Endothelial cell of umbilical vein (primary cell): ENCODE results near the gene TRDN. TPM values are rescaled to one million over a fixed set of nuclear protein-coding genes. Genes with fewer than 3 reads are reported as not detected.

Experiments used
- BruUV-seq: library from RNA; stranded (reverse); fragments of 400-500 nt; replicated peaks from 2 replicates; lab custom pipeline; 2021; lab: Mats Ljungman, UMichigan
- CTCF ChIA-PET: fragments of 300-600, 350-600 bp; sonication (Branson Sonifier 250); formaldehyde crosslinking; loops from one replicate; lab custom pipeline; 2021; ENCODE audit warnings: antibody characterized with exemption, inconsistent platforms; lab: Charles Lee
- POLR2A ChIA-PET: fragments of 300-600, 350-600 bp; sonication (Branson Sonifier 250); formaldehyde crosslinking; loops from one replicate; lab custom pipeline; 2021; ENCODE audit warnings: antibody characterized with exemption, inconsistent platforms; lab: Charles Lee
- DNase-seq: peaks from one replicate; pipeline ENCODE4 v3.0.0-alpha.2; 2011; ENCODE audit warnings: low read depth, low spot score
- FAIRE-seq: peaks from 2 replicates; lab custom pipeline; 2011; peaks lifted over from hg19 to GRCh38; lab: Jason Lieb, UNC
- H2AFZ ChIP-seq: 2 replicates; pipeline ENCODE4 v1.6.0; 2012; ENCODE audit warnings: low read depth, low read length, control low read depth, inconsistent platforms
- H3K27ac ChIP-seq: 2 replicates; pipeline ENCODE4 v1.5.1; 2011; ENCODE audit warnings: low read depth, mild to moderate bottlenecking, control low read depth, low read length, moderate library complexity; ENCODE audit not compliant: insufficient read depth
- H3K27me3 ChIP-seq, 2 experiments: 2 replicates each; pipeline versions ENCODE4 v1.6.0 to v1.6.1; 2011; ENCODE audit warnings: low read length in 2 of 2, mixed read lengths in 1 of 2; ENCODE audit not compliant: control insufficient read depth in 2 of 2, insufficient read depth in 2 of 2
- H3K36me3 ChIP-seq, 2 experiments: 2 replicates in 1 of 2; 3 replicates in 1 of 2; pipeline ENCODE4 v1.5.1; 2011; ENCODE audit warnings: low read length in 2 of 2, mild to moderate bottlenecking in 1 of 2, moderate library complexity in 1 of 2; ENCODE audit not compliant: control insufficient read depth in 2 of 2, insufficient read depth in 2 of 2; ENCODE audit errors: extremely low read depth in 1 of 2
- H3K4me1 ChIP-seq: 3 replicates; pipeline ENCODE4 v1.5.1; 2011; ENCODE audit warnings: mild to moderate bottlenecking, low read length; ENCODE audit not compliant: control insufficient read depth, insufficient read depth; ENCODE audit errors: extremely low read depth
- H3K4me2 ChIP-seq: 2 replicates; pipeline ENCODE4 v1.6.1; 2011; ENCODE audit warnings: low read length, control low read depth, mixed read lengths; ENCODE audit not compliant: insufficient read depth
- H3K4me3 ChIP-seq, 3 experiments: fragments of 200-600 bp in 1 of 3; sonication (generic), shearing (Covaris generic) in 1 of 3; replicated peaks in 1 of 3; 2 replicates each; pipeline ENCODE4 v1.5.1; 2011 to 2016; ENCODE audit warnings: control low read depth in 3 of 3, low read length in 3 of 3, mild to moderate bottlenecking in 2 of 3, inconsistent platforms in 1 of 3, low read depth in 1 of 3, moderate library complexity in 1 of 3; ENCODE audit not compliant: insufficient read depth in 1 of 3
- H3K79me2 ChIP-seq: 2 replicates; pipeline ENCODE4 v1.6.0; 2012; ENCODE audit warnings: low read length, inconsistent platforms; ENCODE audit not compliant: control insufficient read depth, insufficient read depth
- H3K9ac ChIP-seq: replicated peaks from 2 replicates; pipeline ENCODE3; 2011; ENCODE audit warnings: low read length, control low read depth; ENCODE audit not compliant: insufficient read depth; ENCODE audit errors: extremely low read depth
- H3K9me1 ChIP-seq: replicated peaks from 3 replicates; pipeline ENCODE4 v1.6.0; 2011; ENCODE audit warnings: mild to moderate bottlenecking, low read length; ENCODE audit not compliant: control insufficient read depth, insufficient read depth; ENCODE audit errors: extremely low read depth
- H3K9me3 ChIP-seq: replicated peaks from 2 replicates; pipeline ENCODE4 v1.5.1; 2012; ENCODE audit warnings: low read length, inconsistent platforms; ENCODE audit not compliant: control insufficient read depth, insufficient read depth
- H4K20me1 ChIP-seq: replicated peaks from 2 replicates; pipeline ENCODE3; 2011; ENCODE audit warnings: mild to moderate bottlenecking, low read length; ENCODE audit not compliant: control insufficient read depth, insufficient read depth; ENCODE audit errors: extremely low read depth
- EZH2 ChIP-seq: IDR thresholded peaks from 2 replicates; pipeline ENCODE4 v1.6.1; 2012; ENCODE audit warnings: borderline replicate concordance, low read depth, mild to moderate bottlenecking, moderate library complexity, low read length, inconsistent platforms; ENCODE audit not compliant: severe bottlenecking
- FOS ChIP-seq: IDR thresholded peaks from 2 replicates; pipeline ENCODE4 v1.6.1; 2011; ENCODE audit warnings: mild to moderate bottlenecking, low read length, moderate library complexity, borderline replicate concordance; ENCODE audit not compliant: insufficient read depth
- GATA2 ChIP-seq: IDR thresholded peaks from 2 replicates; pipeline ENCODE4 v1.7.0; 2011; ENCODE audit warnings: low read depth, mild to moderate bottlenecking, moderate library complexity, mixed read lengths, low read length; ENCODE audit not compliant: insufficient read length, insufficient read depth
- JUN ChIP-seq: IDR thresholded peaks from 2 replicates; pipeline ENCODE4 v1.6.1; 2011; ENCODE audit warnings: borderline replicate concordance, low read depth; ENCODE audit not compliant: insufficient read length, insufficient read depth
- MYC ChIP-seq: IDR thresholded peaks from one replicate; pipeline ENCODE4 v1.6.1; 2011; ENCODE audit warnings: mild to moderate bottlenecking, low read depth, low read length
- POLR2A ChIP-seq: IDR thresholded peaks from 2 replicates; pipeline ENCODE4 v1.6.1; 2012; ENCODE audit warnings: low read depth, mild to moderate bottlenecking, control low read depth, low read length
- POLR2AphosphoS5 ChIP-seq: IDR thresholded peaks from 2 replicates; pipeline ENCODE4 v1.6.1; 2012; ENCODE audit warnings: low read depth, mild to moderate bottlenecking, control low read depth, low read length, moderate library complexity; ENCODE audit not compliant: insufficient read depth
- dilution Hi-C: fragments of 300-500 bp; cut with MboI; formaldehyde crosslinking; loops from one replicate; pipeline ENCODE4 v1.15.0; 2019; ENCODE audit warnings: low sequenced_read_pairs; ENCODE audit not compliant: extremely low pct_ligation_motif_present
- intact Hi-C: fragments of 100-400 bp; cut with micrococcal nuclease; formaldehyde crosslinking; loops from one replicate; pipeline ENCODE4 v1.10.0; 2022
- polyA plus RNA-seq, 4 experiments: library from polyadenylated mRNA; depleted of rRNA in 3 of 4; stranded (reverse) in 3 of 4; unstranded in 1 of 4; fragments of >200 nt; gene quantifications; 2 replicates each; pipeline versions ENCODE4 v1.2.1 to v1.2.3, GENCODE V29; 2011 to 2012; ENCODE audit warnings: missing spikeins in 1 of 4
- total RNA-seq: library from RNA; stranded (reverse); gene quantifications from 2 replicates; pipeline ENCODE4 v1.2.3, GENCODE V29; 2021
- TF ChIP-seq, protein P1 (sequence below): IDR thresholded peaks from 2 replicates; pipeline ENCODE4 v1.6.1; 2011; ENCODE audit not compliant: insufficient read depth, insufficient read length
- TF ChIP-seq, protein P2 (sequence below), 2 donors: IDR thresholded peaks; 1 replicate in 1 of 2; 2 replicates in 1 of 2; pipeline ENCODE4 v1.5.1; 2011; ENCODE audit warnings: low read length in 2 of 2, mild to moderate bottlenecking in 2 of 2, moderate library complexity in 2 of 2, control low read depth in 1 of 2, inconsistent platforms in 1 of 2, low read depth in 1 of 2; ENCODE audit not compliant: insufficient read depth in 1 of 2; ENCODE audit errors: extremely low read depth in 1 of 2

Gene TRDN
- total and polyA plus RNA-seq, 2 donors (not counting 3 experiments of a cell fraction or from before 2014, with no cell fraction given): not detected

DNA sequence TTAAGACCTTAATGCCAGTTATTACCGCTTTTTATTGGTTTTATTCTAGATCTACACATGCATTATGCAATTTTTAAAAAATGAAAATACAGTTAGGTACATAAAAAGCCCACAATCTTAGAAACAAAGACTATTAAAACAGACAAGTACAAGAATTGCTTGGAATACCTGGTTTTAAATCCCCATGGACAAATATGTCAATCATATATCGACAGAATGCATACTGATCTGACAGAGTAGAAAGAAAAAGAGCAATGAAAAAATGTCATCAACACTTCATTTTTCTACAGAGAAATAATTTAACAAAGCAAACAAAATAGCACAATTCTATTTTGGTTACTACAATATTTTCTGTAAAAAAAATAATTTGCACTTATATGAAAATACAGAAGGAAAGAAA is 139.7 kb downstream of the TRDN start:
- Histone ChIP-seq H4K20me1 (no peaks in the 10 kb centered on the region), H3K9ac (no peak overlapping the region), H3K27ac (no peak overlapping the region), H3K4me1 (no peaks in the 10 kb centered on the region), H3K27me3 (no peaks in the 10 kb centered on the region), H3K4me3 (no peak overlapping the region), H3K36me3 (no peaks in the 10 kb centered on the region), H2AFZ (no peak overlapping the region), H3K9me3 (no peaks in the 10 kb centered on the region), H3K79me2 (no peaks in the 10 kb centered on the region), H3K9me1 (no peaks in the 10 kb centered on the region), H3K4me2 (no peak overlapping the region)
- FAIRE-seq (no peak), DNase-seq (no peak)
- intact Hi-C loops: no loop called here
- POLR2A ChIA-PET: no interaction called here
- dilution Hi-C loops: no loop called here
- no peak for TF ChIP-seq FOS
- no peak for TF ChIP-seq GATA2
- TF ChIP-seq, protein P1, sequence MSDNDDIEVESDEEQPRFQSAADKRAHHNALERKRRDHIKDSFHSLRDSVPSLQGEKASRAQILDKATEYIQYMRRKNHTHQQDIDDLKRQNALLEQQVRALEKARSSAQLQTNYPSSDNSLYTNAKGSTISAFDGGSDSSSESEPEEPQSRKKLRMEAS: no peak
- TF ChIP-seq, protein P2, sequence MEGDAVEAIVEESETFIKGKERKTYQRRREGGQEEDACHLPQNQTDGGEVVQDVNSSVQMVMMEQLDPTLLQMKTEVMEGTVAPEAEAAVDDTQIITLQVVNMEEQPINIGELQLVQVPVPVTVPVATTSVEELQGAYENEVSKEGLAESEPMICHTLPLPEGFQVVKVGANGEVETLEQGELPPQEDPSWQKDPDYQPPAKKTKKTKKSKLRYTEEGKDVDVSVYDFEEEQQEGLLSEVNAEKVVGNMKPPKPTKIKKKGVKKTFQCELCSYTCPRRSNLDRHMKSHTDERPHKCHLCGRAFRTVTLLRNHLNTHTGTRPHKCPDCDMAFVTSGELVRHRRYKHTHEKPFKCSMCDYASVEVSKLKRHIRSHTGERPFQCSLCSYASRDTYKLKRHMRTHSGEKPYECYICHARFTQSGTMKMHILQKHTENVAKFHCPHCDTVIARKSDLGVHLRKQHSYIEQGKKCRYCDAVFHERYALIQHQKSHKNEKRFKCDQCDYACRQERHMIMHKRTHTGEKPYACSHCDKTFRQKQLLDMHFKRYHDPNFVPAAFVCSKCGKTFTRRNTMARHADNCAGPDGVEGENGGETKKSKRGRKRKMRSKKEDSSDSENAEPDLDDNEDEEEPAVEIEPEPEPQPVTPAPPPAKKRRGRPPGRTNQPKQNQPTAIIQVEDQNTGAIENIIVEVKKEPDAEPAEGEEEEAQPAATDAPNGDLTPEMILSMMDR (IDR thresholded peaks at IDR 0.05; ENCODE audit: extremely low read depth in 1 of 2, insufficient read depth in 1 of 2, low read depth in 1 of 2, low read length in 2 of 2): no peak
- no peak for TF ChIP-seq EZH2
- TF ChIP-seq POLR2A: no peak
- TF ChIP-seq MYC: no peak
- no peak for TF ChIP-seq JUN
- no peak for TF ChIP-seq POLR2AphosphoS5
- CTCF ChIA-PET: no interaction called here
- no TSS peak for BruUV-seq
